Kidney (tissue), 14 donors: ENCODE data around the gene RNF14. TPM values are rescaled to one million over a fixed set of nuclear protein-coding genes. Genes with fewer than 3 reads are reported as not detected.

ENCODE experiments used
- DNase-seq, 5 donors: peaks; one replicate each; pipeline ENCODE4 v3.0.0-alpha.2; 2013 to 2020
- FAIRE-seq: peaks from 2 replicates; lab custom pipeline; 2012; peaks lifted over from hg19 to GRCh38; lab: Jason Lieb, UNC
- H3K27ac ChIP-seq, 2 donors: one replicate each; pipeline ENCODE4 v1.7.0; 2013; ENCODE audit warnings: low read depth in 2 of 2, low read length in 2 of 2, inconsistent platforms in 1 of 2
- H3K27me3 ChIP-seq: one replicate; pipeline ENCODE4 v1.7.1; 2013; ENCODE audit warnings: low read length, inconsistent platforms; ENCODE audit not compliant: control insufficient read depth, insufficient read depth
- H3K36me3 ChIP-seq, 3 donors: one replicate each; pipeline versions ENCODE4 v1.7.0 to v1.7.1; 2013; ENCODE audit warnings: low read length in 3 of 3, control low read depth in 1 of 3, inconsistent platforms in 1 of 3; ENCODE audit not compliant: insufficient read depth in 3 of 3, control insufficient read depth in 2 of 3
- H3K4me1 ChIP-seq, 3 donors: one replicate each; pipeline versions ENCODE4 v1.7.0 to v1.7.1; 2013; ENCODE audit warnings: low read length in 3 of 3, inconsistent platforms in 1 of 3, low read depth in 1 of 3; ENCODE audit not compliant: control insufficient read depth in 2 of 3, insufficient read depth in 2 of 3
- H3K4me3 ChIP-seq, 3 donors: one replicate each; pipeline versions ENCODE4 v1.7.0 to v1.8.1; 2013; ENCODE audit warnings: low read length in 3 of 3, control low read depth in 1 of 3, inconsistent platforms in 1 of 3
- H3K9ac ChIP-seq, 3 donors: one replicate each; pipeline versions ENCODE4 v1.7.0 to v1.7.1; 2013; ENCODE audit warnings: low read length in 3 of 3, control low read depth in 1 of 3, inconsistent platforms in 1 of 3
- H3K9me3 ChIP-seq, 3 donors: one replicate each; pipeline versions ENCODE4 v1.7.0 to v1.7.1; 2013; ENCODE audit warnings: low read length in 3 of 3, control low read depth in 1 of 3, inconsistent platforms in 1 of 3; ENCODE audit not compliant: control insufficient read depth in 2 of 3, insufficient read depth in 1 of 3
- intact Hi-C: fragments of 100-400 bp; cut with DNase I; formaldehyde crosslinking; loops from one replicate; pipeline ENCODE4 v1.11.1; 2022
- polyA plus RNA-seq: library from polyadenylated mRNA; stranded (reverse); fragments of 350-450 nt; fragmentation: Illumina TruSeq; extraction: RNeasy Lipid Tissue Mini Kit (QIAGEN cat#74804); gene quantifications from one replicate; pipeline ENCODE4 v1.2.3, GENCODE V29; 2014; ENCODE audit warnings: low read depth, low replicate concordance; ENCODE audit not compliant: insufficient read depth
- total RNA-seq: library from RNA; stranded (reverse); fragmentation: NEBNext Ultra II Directional; extraction: Animal tissue kit (Norgen Biotek cat#: 25700); gene quantifications from one replicate; pipeline ENCODE4 v1.2.1, GENCODE V29; 2021
- TF ChIP-seq, protein P1 (sequence below): IDR thresholded peaks from 3 replicates; pipeline ENCODE4 v1.5.1; 2012; ENCODE audit warnings: mild to moderate bottlenecking, moderate library complexity, borderline replicate concordance; ENCODE audit not compliant: insufficient read depth; ENCODE audit errors: extremely low read depth
- donor health status: control.
- donor health status: control.
- donor health status: control.
- donor health status: control.
- donor health status: control.
- donor health status: DM: yes; HTN: yes; CAD: no.
- donor health status: Normal renal cell carcinoma (clear cell type).

The RNF14 gene
- total and polyA plus RNA-seq, 2 donors from 2014 or later: 53.5 to 69.3 TPM

DNA sequence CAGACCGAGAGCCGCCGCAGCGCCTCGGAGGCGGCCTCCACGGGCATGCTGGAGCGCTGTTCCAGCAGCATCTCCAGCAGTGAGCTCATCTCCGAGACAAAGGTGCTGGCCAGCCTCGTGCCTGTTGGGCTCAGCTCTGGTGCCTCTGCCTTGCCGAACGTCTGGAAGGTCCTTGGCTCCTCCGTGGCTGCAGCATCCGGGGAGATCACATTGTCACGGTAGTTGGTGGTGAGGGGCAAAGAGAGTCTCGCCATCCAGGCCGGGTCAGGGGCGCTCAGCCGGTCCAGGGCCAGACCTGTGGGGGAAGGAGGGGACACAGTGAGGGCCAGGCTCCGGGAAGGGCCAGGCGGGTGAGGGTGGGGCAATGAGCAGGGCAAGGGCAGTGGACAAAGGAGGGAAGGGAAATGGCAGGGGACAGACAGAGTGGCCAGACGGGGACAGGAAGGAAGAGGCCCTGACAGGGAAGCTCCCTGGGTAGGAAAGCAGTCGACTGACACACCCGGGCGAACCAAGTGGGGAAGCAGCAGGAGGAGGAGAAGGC lies 23.3 kb upstream of the RNF14 start:
- Histone ChIP-seq H3K9ac (no peak overlapping the region), H3K27ac (peak overlapping the region; percentile 7 to 56), H3K9me3 (no peaks in the 10 kb centered on the region), H3K4me3 (no peak overlapping the region), H3K4me1 (peaks cover 0 to 10% (median 5%) of the 10 kb centered on the region in 3 donors), H3K36me3 (no peaks in the 10 kb centered on the region), H3K27me3 (no peaks in the 10 kb centered on the region)
- DNase-seq (peak; percentile 52 to 73 (median 62)), FAIRE-seq (no peak)
- TF ChIP-seq, protein P1, sequence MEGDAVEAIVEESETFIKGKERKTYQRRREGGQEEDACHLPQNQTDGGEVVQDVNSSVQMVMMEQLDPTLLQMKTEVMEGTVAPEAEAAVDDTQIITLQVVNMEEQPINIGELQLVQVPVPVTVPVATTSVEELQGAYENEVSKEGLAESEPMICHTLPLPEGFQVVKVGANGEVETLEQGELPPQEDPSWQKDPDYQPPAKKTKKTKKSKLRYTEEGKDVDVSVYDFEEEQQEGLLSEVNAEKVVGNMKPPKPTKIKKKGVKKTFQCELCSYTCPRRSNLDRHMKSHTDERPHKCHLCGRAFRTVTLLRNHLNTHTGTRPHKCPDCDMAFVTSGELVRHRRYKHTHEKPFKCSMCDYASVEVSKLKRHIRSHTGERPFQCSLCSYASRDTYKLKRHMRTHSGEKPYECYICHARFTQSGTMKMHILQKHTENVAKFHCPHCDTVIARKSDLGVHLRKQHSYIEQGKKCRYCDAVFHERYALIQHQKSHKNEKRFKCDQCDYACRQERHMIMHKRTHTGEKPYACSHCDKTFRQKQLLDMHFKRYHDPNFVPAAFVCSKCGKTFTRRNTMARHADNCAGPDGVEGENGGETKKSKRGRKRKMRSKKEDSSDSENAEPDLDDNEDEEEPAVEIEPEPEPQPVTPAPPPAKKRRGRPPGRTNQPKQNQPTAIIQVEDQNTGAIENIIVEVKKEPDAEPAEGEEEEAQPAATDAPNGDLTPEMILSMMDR: no peak
- intact Hi-C loops: no loop called here

DNA sequence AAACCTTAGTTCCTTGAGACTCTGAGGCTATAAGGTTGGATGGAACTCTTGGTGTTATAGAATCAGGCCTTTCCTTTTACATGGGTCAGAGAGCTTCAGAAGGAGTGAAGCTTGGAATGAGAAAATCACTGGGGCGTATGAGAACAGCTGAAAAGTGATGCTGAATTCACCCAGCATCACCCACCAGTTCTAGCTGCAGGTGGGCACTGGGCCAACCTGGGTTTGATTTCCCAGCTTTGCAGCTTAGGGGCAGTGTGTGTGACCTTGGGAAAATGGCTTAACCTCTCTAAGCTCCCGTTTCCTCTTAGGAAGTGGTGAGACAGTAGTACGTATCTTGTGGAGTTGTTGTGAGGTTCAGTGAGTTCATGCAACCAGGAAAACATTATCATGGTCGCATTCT lies 21.6 kb upstream of the RNF14 start:
- Histone ChIP-seq H3K9me3 (no peaks in the 10 kb centered on the region), H3K27ac (no peak overlapping the region), H3K36me3 (no peaks in the 10 kb centered on the region), H3K4me1 (peaks cover 0 to 14% (median 5%) of the 10 kb centered on the region in 3 donors), H3K4me3 (no peak overlapping the region), H3K9ac (no peak overlapping the region), H3K27me3 (no peaks in the 10 kb centered on the region)
- TF ChIP-seq, protein P1: no peak
- intact Hi-C loops: no loop called here
- DNase-seq (peak in 3 of 5 donors; percentile 26 to 76 (median 62)), FAIRE-seq (no peak)

DNA sequence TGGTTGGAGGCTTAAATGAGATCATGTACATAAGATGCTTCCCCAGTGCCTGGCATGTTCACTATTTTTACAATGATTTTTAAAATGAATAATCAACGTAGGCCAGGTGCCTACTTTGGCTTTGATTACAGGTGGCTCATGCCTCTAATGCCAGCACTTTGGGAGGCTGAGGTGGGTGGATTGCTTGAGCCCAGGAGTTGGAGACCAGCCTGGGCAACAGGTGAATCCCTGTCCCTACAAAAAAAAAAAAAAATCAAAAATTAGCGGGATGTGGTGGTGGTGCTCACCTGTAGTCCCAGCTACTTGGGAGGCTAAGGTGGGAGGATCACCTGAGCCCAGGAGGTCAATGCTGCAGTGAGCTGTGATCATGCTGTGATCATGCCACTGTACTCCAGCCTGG lies 20.1 kb upstream of the RNF14 start:
- H3K4me3 ChIP-seq: no peak overlapping the region
- no peaks in the 10 kb centered on the region for H3K9me3 ChIP-seq
- no peaks in the 10 kb centered on the region for H3K27me3 ChIP-seq
- DNase-seq (no peak), FAIRE-seq (no peak)
- no peak overlapping the region for H3K27ac ChIP-seq
- peaks cover 0 to 10% (median 5%) of the 10 kb centered on the region in 3 donors for H3K4me1 ChIP-seq
- no peak overlapping the region for H3K9ac ChIP-seq
- no peaks in the 10 kb centered on the region for H3K36me3 ChIP-seq
- intact Hi-C loops: no loop called here
- TF ChIP-seq, protein P1: no peak

DNA sequence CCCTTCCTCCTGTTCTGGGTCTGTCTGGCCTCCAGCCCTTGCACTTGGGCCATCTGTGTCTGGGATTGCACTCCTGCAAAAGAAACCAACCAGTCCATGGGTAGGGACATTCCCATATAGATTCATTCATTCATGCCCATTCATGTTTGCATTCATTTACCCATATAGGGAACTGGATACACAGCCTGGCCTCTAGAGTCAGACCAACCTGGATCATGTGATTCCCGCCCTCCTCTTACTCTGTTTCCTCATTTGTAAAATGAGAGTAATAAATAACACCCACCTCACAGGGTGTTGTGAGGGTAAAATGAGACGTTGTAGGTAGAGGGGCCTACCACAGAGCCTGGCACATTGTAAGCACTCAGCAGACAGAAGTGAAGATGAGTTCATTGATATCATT lies 19.4 kb upstream of the RNF14 start:
- FAIRE-seq (no peak), DNase-seq (no peak)
- no peaks in the 10 kb centered on the region for H3K9me3 ChIP-seq
- TF ChIP-seq, protein P1: no peak
- no peak overlapping the region for H3K27ac ChIP-seq
- H3K4me1 ChIP-seq: peaks cover 0 to 10% (median 5%) of the 10 kb centered on the region in 3 donors
- intact Hi-C loops: no loop called here
- H3K27me3 ChIP-seq: no peaks in the 10 kb centered on the region
- H3K36me3 ChIP-seq: no peaks in the 10 kb centered on the region
- H3K9ac ChIP-seq: no peak overlapping the region
- no peak overlapping the region for H3K4me3 ChIP-seq
